CD14-positive monocyte (primary cell): ENCODE results near the gene ZBTB5. TPM values are rescaled to one million over a fixed set of nuclear protein-coding genes. Genes with fewer than 3 reads are reported as not detected.
A peak's percentile ranks its signal among the peaks of the same experiment; 100 is the strongest.

Experiments used
- DNase-seq, 3 donors: peaks; one replicate each; pipeline ENCODE4 v3.0.0-alpha.2; 2011 to 2022
- H2AFZ ChIP-seq: 2 replicates; pipeline ENCODE4 v1.6.0; 2012; ENCODE audit warnings: mild to moderate bottlenecking, low read depth, low read length, inconsistent platforms; ENCODE audit not compliant: insufficient read depth, poor library complexity, severe bottlenecking
- H3K27ac ChIP-seq, 2 donors: 1 replicate in 1 of 2; 2 replicates in 1 of 2; pipeline ENCODE4 v1.5.1; 2012 to 2013; ENCODE audit warnings: low read length in 2 of 2, control low read depth in 1 of 2, inconsistent platforms in 1 of 2, low read depth in 1 of 2, mild to moderate bottlenecking in 1 of 2
- H3K27me3 ChIP-seq, 2 donors: one replicate each; pipeline versions ENCODE4 v1.6.0 to v1.6.1; 2011 to 2013; ENCODE audit warnings: low read length in 2 of 2; ENCODE audit not compliant: control insufficient read depth in 2 of 2, insufficient read depth in 2 of 2
- H3K36me3 ChIP-seq, 2 donors: replicated peaks in 1 of 2; 1 replicate in 1 of 2; 2 replicates in 1 of 2; pipeline versions ENCODE4 v1.5.1 to v1.6.1; 2012 to 2013; ENCODE audit warnings: low read length in 2 of 2, control low read depth in 1 of 2, inconsistent platforms in 1 of 2, mild to moderate bottlenecking in 1 of 2; ENCODE audit not compliant: insufficient read depth in 2 of 2, control insufficient read depth in 1 of 2
- H3K4me1 ChIP-seq, 2 donors: 1 replicate in 1 of 2; 2 replicates in 1 of 2; pipeline versions ENCODE4 v1.5.1 to v1.6.1; 2012 to 2013; ENCODE audit warnings: low read length in 2 of 2, control low read depth in 1 of 2, inconsistent platforms in 1 of 2, mild to moderate bottlenecking in 1 of 2, moderate library complexity in 1 of 2; ENCODE audit not compliant: insufficient read depth in 2 of 2, control insufficient read depth in 1 of 2
- H3K4me2 ChIP-seq: replicated peaks from 2 replicates; pipeline ENCODE3; 2012; ENCODE audit warnings: low read length, moderate library complexity, mild to moderate bottlenecking; ENCODE audit not compliant: poor library complexity, severe bottlenecking; ENCODE audit errors: extremely low read depth
- H3K4me3 ChIP-seq, 3 experiments: fragments of 200-600 bp in 1 of 3; sonication (generic) in 1 of 3; replicated peaks in 1 of 3; 1 replicate in 2 of 3; 2 replicates in 1 of 3; pipeline ENCODE4 v1.5.1; 2011 to 2013; ENCODE audit warnings: low read length in 3 of 3, mild to moderate bottlenecking in 3 of 3, control low read depth in 2 of 3, low read depth in 2 of 3, inconsistent platforms in 1 of 3, moderate library complexity in 1 of 3
- H3K79me2 ChIP-seq: 2 replicates; pipeline ENCODE4 v1.6.0; 2012; ENCODE audit warnings: mild to moderate bottlenecking, control low read depth, inconsistent platforms, low read length, moderate library complexity; ENCODE audit not compliant: insufficient read depth
- H3K9ac ChIP-seq: 2 replicates; pipeline ENCODE4 v1.6.0; 2017; ENCODE audit warnings: low read length, mild to moderate bottlenecking; ENCODE audit not compliant: insufficient read depth, poor library complexity, severe bottlenecking
- H3K9me3 ChIP-seq, 2 donors: replicated peaks in 1 of 2; 1 replicate in 1 of 2; 2 replicates in 1 of 2; pipeline versions ENCODE4 v1.5.1 to v1.6.1; 2012 to 2013; ENCODE audit warnings: low read length in 2 of 2, control low read depth in 1 of 2; ENCODE audit not compliant: control insufficient read depth in 1 of 2, insufficient read depth in 1 of 2
- H4K20me1 ChIP-seq: 2 replicates; pipeline ENCODE4 v1.6.0; 2012; ENCODE audit warnings: mild to moderate bottlenecking, low read length, control low read depth, moderate library complexity; ENCODE audit not compliant: insufficient read depth
- H3K27ac Mint-ChIP-seq, 7 donors: one replicate each; pipeline ENCODE4 v1.8.0; 2020; ENCODE audit warnings: mild to moderate bottlenecking in 7 of 7, mixed read lengths in 7 of 7, moderate library complexity in 6 of 7, inconsistent platforms in 2 of 7
- H3K27me3 Mint-ChIP-seq, 3 donors: one replicate each; pipeline ENCODE4 v1.8.0; 2021 to 2022; ENCODE audit warnings: low read depth in 3 of 3, mild to moderate bottlenecking in 3 of 3, mixed read lengths in 3 of 3, moderate library complexity in 3 of 3, inconsistent platforms in 1 of 3
- H3K36me3 Mint-ChIP-seq, 2 donors: one replicate each; pipeline ENCODE4 v1.8.0; 2020; ENCODE audit warnings: mixed read lengths in 2 of 2, inconsistent platforms in 1 of 2, mild to moderate bottlenecking in 1 of 2
- H3K4me1 Mint-ChIP-seq: one replicate; pipeline ENCODE4 v1.8.0; 2020; ENCODE audit warnings: mild to moderate bottlenecking, mixed read lengths
- H3K4me3 Mint-ChIP-seq, 2 donors: one replicate each; pipeline ENCODE4 v1.8.0; 2020; ENCODE audit warnings: mild to moderate bottlenecking in 2 of 2, mixed read lengths in 2 of 2, moderate library complexity in 1 of 2
- H3K9me3 Mint-ChIP-seq, 7 donors: one replicate each; pipeline ENCODE4 v1.8.0; 2020 to 2022; ENCODE audit warnings: mixed read lengths in 7 of 7, mild to moderate bottlenecking in 6 of 7, moderate library complexity in 6 of 7, inconsistent platforms in 2 of 7
- CTCF ChIP-seq: fragments of 200-600 bp; IDR thresholded peaks from one replicate; pipeline ENCODE4 v1.8.0; 2022; ENCODE audit warnings: antibody characterized with exemption, mild to moderate bottlenecking
- WGBS: methylation state at CpG from one replicate; pipeline ENCODE4 v1.1.5; 2013; ENCODE audit warnings: missing lambda C conversion rate; ENCODE audit not compliant: insufficient coverage; 5-methylcytosine and 5-hydroxymethylcytosine counted together
- intact Hi-C, 2 donors: fragments of 100-400 bp; cut with micrococcal nuclease; formaldehyde crosslinking; loops; one replicate each; pipeline versions ENCODE4 v1.15.0 to v1.15.1; 2023
- polyA plus RNA-seq, 3 donors: library from polyadenylated mRNA; depleted of rRNA in 1 of 3; unstranded in 2 of 3; stranded (reverse) in 1 of 3; fragments of 300-500 nt in 2 of 3; fragments of >200 nt in 1 of 3; fragmentation: Illumina TruSeq in 2 of 3; gene quantifications; 1 replicate in 2 of 3; 2 replicates in 1 of 3; pipeline ENCODE4 v1.2.3, GENCODE V29; 2012 to 2021

ZBTB5 gene
- polyA plus RNA-seq, 3 donors: 0.58 to 6.4 (median 1.4) TPM

DNA sequence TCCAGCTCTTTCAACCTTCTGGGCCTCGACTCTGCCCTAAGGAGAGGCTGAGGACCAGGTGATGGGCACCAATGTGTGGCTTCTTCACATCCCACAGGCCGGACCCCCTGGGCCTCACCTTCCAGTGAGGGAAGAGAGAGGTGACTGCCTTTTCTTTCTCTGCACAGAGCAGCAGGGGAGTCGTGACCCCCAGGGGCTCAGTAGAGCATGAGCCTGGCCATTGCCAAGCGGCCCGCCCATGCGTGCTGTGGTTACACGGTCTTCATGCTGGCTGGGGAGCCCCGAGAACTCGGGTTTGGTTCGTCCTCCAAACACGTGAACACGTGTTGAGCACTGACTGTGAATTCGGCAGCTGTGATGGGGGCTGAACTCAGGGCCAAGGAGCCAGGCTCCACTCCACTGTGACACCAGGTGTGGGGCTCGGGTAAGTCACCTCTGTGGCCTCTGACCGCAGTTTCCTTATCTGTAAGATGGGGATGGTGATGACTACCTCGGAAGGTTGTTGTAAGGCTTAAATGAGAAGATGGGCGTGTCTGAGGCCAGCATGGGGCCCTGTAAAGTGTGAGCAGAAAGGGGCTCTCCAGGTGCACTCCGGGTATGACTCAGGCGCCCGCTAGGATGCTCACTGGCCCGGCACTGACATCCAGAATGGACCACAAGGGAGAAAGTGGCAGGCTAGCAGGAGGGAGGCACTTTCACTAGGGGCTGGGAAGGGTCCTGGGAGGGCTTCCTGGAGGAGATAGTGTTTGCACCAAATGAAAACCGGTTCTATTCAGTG lies 56.1 kb downstream of the ZBTB5 start:
- Histone ChIP-seq H3K27me3 (no peaks in the 10 kb centered on the region), H3K4me3 (no peak overlapping the region), H3K4me2 (no peak overlapping the region), H4K20me1 (no peaks in the 10 kb centered on the region), H3K9me3 (no peaks in the 10 kb centered on the region), H3K79me2 (no peaks in the 10 kb centered on the region), H3K9ac (no peak overlapping the region), H3K27ac (no peak overlapping the region), H3K36me3 (no peaks in the 10 kb centered on the region), H3K4me1 (no peaks in the 10 kb centered on the region), H2AFZ (no peak overlapping the region)
- Mint-ChIP-seq H3K27me3 (peaks cover 0 to 2% (median 0%) of the 10 kb centered on the region in 3 donors), H3K36me3 (no peaks in the 10 kb centered on the region), H3K4me1 (no peaks in the 10 kb centered on the region), H3K4me3 (no peak overlapping the region), H3K9me3 (no peaks in the 10 kb centered on the region), H3K27ac (no peak overlapping the region)
- intact Hi-C loops: no loop called here
- 93% methylated on average over 21 of the region's 22 CpGs for WGBS
- peak in 1 of 3 donors; percentile 17 for DNase-seq
- no peak for TF ChIP-seq CTCF

DNA sequence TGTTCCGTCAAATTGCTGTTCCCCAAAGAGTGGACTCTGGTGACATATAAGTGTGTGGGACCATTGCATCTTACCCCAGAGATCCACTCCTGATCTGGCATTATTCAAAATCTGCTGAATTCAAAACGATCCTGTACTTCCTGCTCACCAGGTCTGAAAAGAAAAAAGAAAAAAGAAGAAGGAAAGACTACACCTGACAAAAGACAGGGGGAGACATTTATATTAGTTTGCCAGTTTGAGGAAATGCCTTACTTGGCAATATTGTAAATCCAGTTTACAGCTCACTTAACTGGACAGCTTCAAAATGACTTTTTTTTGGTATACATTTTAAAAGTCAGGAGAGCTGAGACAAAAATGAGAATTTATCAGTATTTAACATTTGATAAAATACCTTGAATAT lies 57.8 kb downstream of the ZBTB5 start:
- no peaks in the 10 kb centered on the region for H3K36me3 Mint-ChIP-seq
- peaks cover 0 to 5% (median 0%) of the 10 kb centered on the region in 3 donors for H3K27me3 Mint-ChIP-seq
- no peak overlapping the region for H3K4me2 ChIP-seq
- H3K4me1 Mint-ChIP-seq: no peaks in the 10 kb centered on the region
- no peaks in the 10 kb centered on the region for H3K4me1 ChIP-seq
- no peaks in the 10 kb centered on the region for H3K9me3 ChIP-seq
- DNase-seq: no peak
- no peak overlapping the region for H3K27ac ChIP-seq
- H3K9me3 Mint-ChIP-seq: no peaks in the 10 kb centered on the region
- H3K27ac Mint-ChIP-seq: no peak overlapping the region
- no peak overlapping the region for H3K4me3 ChIP-seq
- no peaks in the 10 kb centered on the region for H3K36me3 ChIP-seq
- H3K9ac ChIP-seq: no peak overlapping the region
- TF ChIP-seq CTCF: peak; percentile 16
- H3K27me3 ChIP-seq: no peaks in the 10 kb centered on the region
- WGBS: no CpG with 5 or more reads among the region's 2 CpGs
- no peak overlapping the region for H2AFZ ChIP-seq
- H4K20me1 ChIP-seq: no peaks in the 10 kb centered on the region
- intact Hi-C loops: no loop called here
- no peaks in the 10 kb centered on the region for H3K79me2 ChIP-seq
- no peak overlapping the region for H3K4me3 Mint-ChIP-seq
